GM12864 (cell line): ENCODE measurements around the gene GPER1.
A peak's percentile ranks its signal among the peaks of the same experiment; 100 is the strongest.

Experiments used
- DNase-seq: peaks from one replicate; pipeline ENCODE4 v3.0.0-alpha.2; 2011; ENCODE audit warnings: low read depth
- H3K4me3 ChIP-seq: 2 replicates; pipeline ENCODE4 v1.5.1; 2011; ENCODE audit warnings: mild to moderate bottlenecking, low read depth, low read length, control low read depth
- CTCF ChIP-seq: IDR thresholded peaks from 2 replicates; pipeline ENCODE4 v1.5.1; 2011; ENCODE audit warnings: low read depth, mild to moderate bottlenecking, moderate library complexity, low read length, control low read depth, inconsistent platforms; ENCODE audit errors: missing control alignments

GPER1 gene

GRCh38 chr7:1099637-1100036, 11.7 kb downstream of the GPER1 start:
- no peak for DNase-seq
- TF ChIP-seq CTCF, result no peak
- H3K4me3 ChIP-seq, result no peak overlapping the region

GRCh38 chr7:1100386-1100785, 12.5 kb downstream of the GPER1 start:
- TF ChIP-seq CTCF, result no peak
- no peak for DNase-seq
- no peak overlapping the region for H3K4me3 ChIP-seq

- no peak overlapping the region for H3K4me3 ChIP-seq
- DNase-seq, result no peak
- TF ChIP-seq CTCF, result no peak
Measured at GRCh38 chr7:1100834-1101562, 13.1 kb downstream of the GPER1 start.

- no peak for DNase-seq
- TF ChIP-seq CTCF, result no peak
- H3K4me3 ChIP-seq, result no peak overlapping the region
Measured at GRCh38 chr7:1101563-1102431, 13.9 kb downstream of the GPER1 start.

GRCh38 chr7:1103009-1103788, 15.3 kb downstream of the GPER1 start:
- DNase-seq, result peak; percentile 66
- TF ChIP-seq CTCF, result no peak
- peak overlapping the region; percentile 40 for H3K4me3 ChIP-seq

GRCh38 chr7:1103789-1104515, 16.0 kb downstream of the GPER1 start:
- no peak for TF ChIP-seq CTCF
- peak overlapping the region; percentile 40 for H3K4me3 ChIP-seq
- no peak for DNase-seq
